ENCODE data around the gene SLC30A7.

The SLC30A7 gene

DNA sequence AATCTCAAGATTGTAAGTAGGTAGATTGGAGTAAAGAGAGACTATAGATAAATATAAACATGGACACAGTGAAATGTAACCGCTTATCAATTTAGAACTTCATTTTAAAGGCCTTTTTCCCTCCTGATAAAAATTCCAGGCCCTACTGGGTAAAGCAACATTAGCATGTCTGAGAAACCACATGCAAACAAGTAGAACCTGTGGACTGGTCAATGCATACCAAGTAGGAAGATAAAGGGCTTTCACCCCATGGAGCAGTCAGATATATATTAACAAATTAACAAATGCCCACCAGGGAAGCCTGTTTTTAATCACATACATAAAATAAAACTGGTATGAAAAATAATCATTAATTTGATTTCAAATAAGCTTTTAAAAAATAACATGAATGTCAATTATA lies 121.6 kb downstream of the SLC30A7 start:
- Histone ChIP-seq H3K9me3 (ENCODE audit: control insufficient read depth in 2 of 2, low read length in 2 of 2) (no peaks in the 10 kb centered on the region), H3K36me3 (ENCODE audit: control insufficient read depth in 2 of 2, insufficient read depth in 2 of 2, low read length in 2 of 2) (peaks cover 6 to 8% of the 10 kb centered on the region in 2 donors), H3K27ac (ENCODE audit: low read depth in 2 of 2, low read length in 2 of 2) (no peak overlapping the region), H3K4me3 (ENCODE audit: low read length in 2 of 2) (no peak overlapping the region), H3K4me1 (ENCODE audit: control insufficient read depth in 2 of 2, insufficient read depth in 2 of 2, low read length in 2 of 2) (no peaks in the 10 kb centered on the region), H3K9ac (ENCODE audit: low read depth in 1 of 2, low read length in 2 of 2) (no peak overlapping the region), H3K27me3 (ENCODE audit: control insufficient read depth in 2 of 2, insufficient read depth in 2 of 2, low read length in 2 of 2) (no peaks in the 10 kb centered on the region)

DNA sequence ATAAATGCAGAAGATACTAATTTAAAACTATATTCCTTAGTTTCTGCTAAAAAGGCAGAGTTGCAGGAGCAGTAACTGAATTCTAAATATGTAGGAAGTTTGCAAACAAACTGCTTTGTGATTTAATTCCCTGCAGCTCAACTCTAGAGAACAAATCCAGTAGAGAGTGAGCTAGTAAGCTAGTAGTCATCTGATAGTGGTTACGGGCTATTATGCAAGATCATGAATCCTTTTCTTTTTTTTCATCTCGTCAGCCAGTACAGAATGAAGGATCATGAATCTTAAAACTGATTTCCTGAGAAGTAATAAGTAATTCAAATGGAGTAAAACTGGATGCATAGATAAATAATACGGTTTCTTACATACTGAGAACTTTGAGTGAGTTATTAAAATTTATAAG lies 126.4 kb downstream of the SLC30A7 start:
- Histone ChIP-seq H3K36me3 (ENCODE audit: control insufficient read depth in 2 of 2, insufficient read depth in 2 of 2, low read length in 2 of 2) (peaks cover 0 to 8% of the 10 kb centered on the region in 2 donors), H3K4me1 (ENCODE audit: control insufficient read depth in 2 of 2, insufficient read depth in 2 of 2, low read length in 2 of 2) (peaks cover 9 to 12% of the 10 kb centered on the region in 2 donors), H3K9ac (ENCODE audit: low read depth in 1 of 2, low read length in 2 of 2) (no peak overlapping the region), H3K9me3 (ENCODE audit: control insufficient read depth in 2 of 2, low read length in 2 of 2) (no peaks in the 10 kb centered on the region), H3K4me3 (ENCODE audit: low read length in 2 of 2) (no peak overlapping the region), H3K27me3 (ENCODE audit: control insufficient read depth in 2 of 2, insufficient read depth in 2 of 2, low read length in 2 of 2) (no peaks in the 10 kb centered on the region), H3K27ac (ENCODE audit: low read depth in 2 of 2, low read length in 2 of 2) (no peak overlapping the region)

DNA sequence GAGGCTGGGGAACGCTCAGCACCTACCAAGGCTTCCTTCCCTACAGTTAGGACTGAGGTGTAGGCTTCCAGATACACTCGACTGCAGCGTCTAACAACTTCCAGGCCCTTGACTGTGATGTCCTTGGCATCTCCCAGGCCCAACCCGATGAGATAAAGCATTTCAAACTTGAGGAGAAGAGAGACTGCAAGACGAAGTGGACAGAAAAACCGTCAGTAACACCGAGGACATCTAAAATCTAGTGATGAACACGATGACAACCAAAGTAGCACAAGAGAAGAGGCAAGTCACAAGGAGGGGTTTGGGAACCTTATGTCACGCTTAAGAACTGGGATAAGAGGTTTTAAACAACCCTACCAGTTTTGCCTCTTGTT lies 129.4 kb downstream of the SLC30A7 start:
- Histone ChIP-seq H3K9me3 (ENCODE audit: control insufficient read depth in 2 of 2, low read length in 2 of 2) (no peaks in the 10 kb centered on the region), H3K27ac (ENCODE audit: low read depth in 2 of 2, low read length in 2 of 2) (peak overlapping the region; percentile 75 to 81), H3K36me3 (ENCODE audit: control insufficient read depth in 2 of 2, insufficient read depth in 2 of 2, low read length in 2 of 2) (peaks cover 0 to 8% of the 10 kb centered on the region in 2 donors), H3K4me1 (ENCODE audit: control insufficient read depth in 2 of 2, insufficient read depth in 2 of 2, low read length in 2 of 2) (peaks cover 9 to 13% of the 10 kb centered on the region in 2 donors), H3K4me3 (ENCODE audit: low read length in 2 of 2) (peak overlapping the region; percentile 85 to 97), H3K27me3 (ENCODE audit: control insufficient read depth in 2 of 2, insufficient read depth in 2 of 2, low read length in 2 of 2) (no peaks in the 10 kb centered on the region), H3K9ac (ENCODE audit: low read depth in 1 of 2, low read length in 2 of 2) (peak overlapping the region; percentile 86 to 88)

- Histone ChIP-seq H3K4me1 (ENCODE audit: control insufficient read depth in 2 of 2, insufficient read depth in 2 of 2, low read length in 2 of 2) (peaks cover 9 to 13% of the 10 kb centered on the region in 2 donors), H3K9ac (ENCODE audit: low read depth in 1 of 2, low read length in 2 of 2) (peak within 1 kb of the TSS; percentile 86 to 88), H3K27me3 (ENCODE audit: control insufficient read depth in 2 of 2, insufficient read depth in 2 of 2, low read length in 2 of 2) (no peaks in the 10 kb centered on the region), H3K27ac (ENCODE audit: low read depth in 2 of 2, low read length in 2 of 2) (peak within 1 kb of the TSS; percentile 75 to 81), H3K36me3 (ENCODE audit: control insufficient read depth in 2 of 2, insufficient read depth in 2 of 2, low read length in 2 of 2) (peaks cover 0 to 6% of the 10 kb centered on the region in 2 donors), H3K9me3 (ENCODE audit: control insufficient read depth in 2 of 2, low read length in 2 of 2) (no peaks in the 10 kb centered on the region), H3K4me3 (ENCODE audit: low read length in 2 of 2) (peak within 1 kb of the TSS; percentile 85 to 97)
Measured at GRCh38 chr1:101025657-101026429, 130.0 kb downstream of the SLC30A7 start, which contains the start of gene DPH5. TSS of gene DPH5 (minus strand) at chr1:101025784. CDS start at chr1:101025443, 341 bp downstream.

DNA sequence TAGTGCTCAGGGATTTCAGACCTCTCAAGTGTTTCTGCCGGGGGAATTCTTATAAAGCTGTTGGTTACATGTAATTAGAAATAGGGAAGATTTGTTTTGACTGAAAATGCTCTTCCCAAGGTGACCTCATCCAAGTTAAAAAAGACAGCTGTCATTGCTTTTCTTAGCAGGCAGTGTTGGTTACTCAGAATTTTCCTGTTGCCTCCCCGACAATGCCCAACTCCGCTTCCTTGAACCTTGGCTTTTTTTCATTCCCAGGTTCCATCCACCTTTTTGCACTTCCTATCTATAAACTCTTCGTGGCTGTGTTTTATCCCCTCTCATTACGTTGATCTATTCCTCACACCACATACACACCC lies 130.5 kb downstream of the SLC30A7 start:
- Histone ChIP-seq H3K4me1 (ENCODE audit: control insufficient read depth in 2 of 2, insufficient read depth in 2 of 2, low read length in 2 of 2) (peaks cover 9 to 13% of the 10 kb centered on the region in 2 donors), H3K9ac (ENCODE audit: low read depth in 1 of 2, low read length in 2 of 2) (peak overlapping the region; percentile 86 to 88), H3K9me3 (ENCODE audit: control insufficient read depth in 2 of 2, low read length in 2 of 2) (no peaks in the 10 kb centered on the region), H3K27me3 (ENCODE audit: control insufficient read depth in 2 of 2, insufficient read depth in 2 of 2, low read length in 2 of 2) (no peaks in the 10 kb centered on the region), H3K36me3 (ENCODE audit: control insufficient read depth in 2 of 2, insufficient read depth in 2 of 2, low read length in 2 of 2) (peaks cover 0 to under 1% of the 10 kb centered on the region in 2 donors), H3K27ac (ENCODE audit: low read depth in 2 of 2, low read length in 2 of 2) (peak overlapping the region; percentile 75 to 81), H3K4me3 (ENCODE audit: low read length in 2 of 2) (peak overlapping the region; percentile 85 to 97)

DNA sequence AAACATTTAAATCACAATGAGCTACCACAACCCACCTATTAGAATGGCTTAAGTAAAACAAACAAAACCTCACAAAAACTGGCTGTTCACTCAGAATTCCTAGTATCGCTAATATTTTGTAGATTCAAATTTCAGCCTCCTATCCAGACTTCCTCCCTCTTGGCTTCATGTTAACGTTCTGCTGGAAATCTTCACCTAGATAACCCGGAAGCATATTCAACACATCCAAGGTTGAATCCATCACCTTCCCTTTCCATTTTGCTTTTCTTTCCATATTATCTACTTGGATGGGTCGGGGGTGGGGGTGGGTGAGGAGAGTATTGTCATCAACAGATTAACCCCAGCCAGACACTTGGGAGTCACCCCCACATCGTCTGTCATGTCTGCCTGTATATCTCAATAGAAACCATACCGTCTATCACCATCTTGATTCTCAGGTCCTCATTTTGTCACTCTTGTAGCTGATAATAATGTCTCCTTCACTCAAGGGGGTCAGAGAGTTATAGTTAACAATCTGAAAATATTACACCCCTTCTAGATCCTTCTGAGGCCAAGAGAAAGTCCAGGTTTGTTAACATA lies 131.4 kb downstream of the SLC30A7 start:
- Histone ChIP-seq H3K36me3 (ENCODE audit: control insufficient read depth in 2 of 2, insufficient read depth in 2 of 2, low read length in 2 of 2) (no peaks in the 10 kb centered on the region), H3K9ac (ENCODE audit: low read depth in 1 of 2, low read length in 2 of 2) (no peak overlapping the region), H3K27ac (ENCODE audit: low read depth in 2 of 2, low read length in 2 of 2) (no peak overlapping the region), H3K9me3 (ENCODE audit: control insufficient read depth in 2 of 2, low read length in 2 of 2) (no peaks in the 10 kb centered on the region), H3K4me3 (ENCODE audit: low read length in 2 of 2) (no peak overlapping the region), H3K27me3 (ENCODE audit: control insufficient read depth in 2 of 2, insufficient read depth in 2 of 2, low read length in 2 of 2) (no peaks in the 10 kb centered on the region), H3K4me1 (ENCODE audit: control insufficient read depth in 2 of 2, insufficient read depth in 2 of 2, low read length in 2 of 2) (peaks cover 9 to 13% of the 10 kb centered on the region in 2 donors)

GRCh38 chr1:101028466-101028865 lies 132.6 kb downstream of the SLC30A7 start:
- Histone ChIP-seq H3K9me3 (ENCODE audit: control insufficient read depth in 2 of 2, low read length in 2 of 2) (no peaks in the 10 kb centered on the region), H3K27ac (ENCODE audit: low read depth in 2 of 2, low read length in 2 of 2) (no peak overlapping the region), H3K36me3 (ENCODE audit: control insufficient read depth in 2 of 2, insufficient read depth in 2 of 2, low read length in 2 of 2) (no peaks in the 10 kb centered on the region), H3K4me3 (ENCODE audit: low read length in 2 of 2) (no peak overlapping the region), H3K27me3 (ENCODE audit: control insufficient read depth in 2 of 2, insufficient read depth in 2 of 2, low read length in 2 of 2) (no peaks in the 10 kb centered on the region), H3K4me1 (ENCODE audit: control insufficient read depth in 2 of 2, insufficient read depth in 2 of 2, low read length in 2 of 2) (peaks cover 9 to 13% of the 10 kb centered on the region in 2 donors), H3K9ac (ENCODE audit: low read depth in 1 of 2, low read length in 2 of 2) (no peak overlapping the region)

DNA sequence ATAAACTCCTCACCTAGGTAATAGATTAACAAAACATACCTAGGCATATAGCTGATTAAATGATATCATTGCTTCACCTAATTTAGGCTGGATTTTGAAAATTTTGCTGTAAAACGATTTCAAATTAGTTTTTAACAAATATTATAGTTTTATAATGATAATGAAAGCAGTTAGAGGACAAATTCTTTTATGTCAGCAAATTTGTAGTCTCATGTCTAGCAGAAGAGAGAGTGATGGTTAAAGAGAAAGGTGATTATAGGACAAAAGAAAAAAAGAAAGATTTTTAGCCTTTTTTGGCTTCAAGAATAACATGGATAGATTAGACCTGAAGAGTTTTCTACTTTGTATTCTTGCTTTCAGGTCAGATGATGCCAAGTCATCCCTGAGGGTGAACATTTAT lies 133.3 kb downstream of the SLC30A7 start:
- no peak overlapping the region for H3K9ac ChIP-seq (ENCODE audit: low read depth in 1 of 2, low read length in 2 of 2)
- H3K27ac ChIP-seq (ENCODE audit: low read depth in 2 of 2, low read length in 2 of 2) = no peak overlapping the region
- no peaks in the 10 kb centered on the region for H3K9me3 ChIP-seq (ENCODE audit: control insufficient read depth in 2 of 2, low read length in 2 of 2)
- no peaks in the 10 kb centered on the region for H3K27me3 ChIP-seq (ENCODE audit: control insufficient read depth in 2 of 2, insufficient read depth in 2 of 2, low read length in 2 of 2)
- no peaks in the 10 kb centered on the region for H3K36me3 ChIP-seq (ENCODE audit: control insufficient read depth in 2 of 2, insufficient read depth in 2 of 2, low read length in 2 of 2)
- H3K4me3 ChIP-seq (ENCODE audit: low read length in 2 of 2) = no peak overlapping the region
- H3K4me1 ChIP-seq (ENCODE audit: control insufficient read depth in 2 of 2, insufficient read depth in 2 of 2, low read length in 2 of 2) = peaks cover 9 to 13% of the 10 kb centered on the region in 2 donors

- H3K27ac ChIP-seq (ENCODE audit: low read depth in 2 of 2, low read length in 2 of 2) = no peak overlapping the region
- H3K9ac ChIP-seq (ENCODE audit: low read depth in 1 of 2, low read length in 2 of 2) = no peak overlapping the region
- H3K4me1 ChIP-seq (ENCODE audit: control insufficient read depth in 2 of 2, insufficient read depth in 2 of 2, low read length in 2 of 2) = peaks cover 0 to 7% of the 10 kb centered on the region in 2 donors
- H3K4me3 ChIP-seq (ENCODE audit: low read length in 2 of 2) = no peak overlapping the region
- H3K9me3 ChIP-seq (ENCODE audit: control insufficient read depth in 2 of 2, low read length in 2 of 2) = no peaks in the 10 kb centered on the region
- no peaks in the 10 kb centered on the region for H3K36me3 ChIP-seq (ENCODE audit: control insufficient read depth in 2 of 2, insufficient read depth in 2 of 2, low read length in 2 of 2)
- H3K27me3 ChIP-seq (ENCODE audit: control insufficient read depth in 2 of 2, insufficient read depth in 2 of 2, low read length in 2 of 2) = no peaks in the 10 kb centered on the region
Measured at GRCh38 chr1:101030881-101031280, 135.0 kb downstream of the SLC30A7 start.

Measured in mucosa of rectum (tissue), 2 donors.